K562 (cell line): ENCODE measurements around the gene DCAF12. TPM values are rescaled to one million over a fixed set of nuclear protein-coding genes. Genes with fewer than 3 reads are reported as not detected.

Experiments used
- ARNT ChIP-seq, 2 experiments: fragments of 450-650 bp; IDR thresholded peaks; 2 replicates each; pipeline ENCODE4 v1.6.1; 2016; ENCODE audit warnings: mild to moderate bottlenecking in 1 of 2
- CHCHD3 ChIP-seq: fragments of 250-450 bp; sonication (Bioruptor Pico); IDR thresholded peaks from 2 replicates; pipeline ENCODE4 v2.1.2; 2022; ENCODE audit warnings: mild to moderate bottlenecking
- CHD1 ChIP-seq: fragments of 200-600 bp; sonication (generic); IDR thresholded peaks from one replicate; pipeline ENCODE4 v1.6.1; 2012; ENCODE audit warnings: mild to moderate bottlenecking, moderate library complexity, low read length, inconsistent platforms
- E2F1 ChIP-seq: sonication (generic); formaldehyde crosslinking; IDR thresholded peaks from 2 replicates; pipeline ENCODE4 v1.8.1; 2023; ENCODE audit warnings: mild to moderate bottlenecking, missing genetic modification reagents, moderate library complexity
- FIP1L1 ChIP-seq: fragments of 200-400 bp; formaldehyde crosslinking; IDR thresholded peaks from 2 replicates; pipeline ENCODE4 v1.6.1; 2018; ENCODE audit warnings: mild to moderate bottlenecking, low read depth, low read length; ENCODE audit not compliant: poor library complexity, severe bottlenecking
- HCFC1 ChIP-seq: IDR thresholded peaks from 2 replicates; pipeline ENCODE4 v1.6.1; 2012; ENCODE audit warnings: low read depth, low read length, improper control_type of control experiment
- ID3 ChIP-seq, 2 experiments: fragments of 250-450 bp in 1 of 2; fragments of 450-650 bp in 1 of 2; sonication (Bioruptor Pico) in 1 of 2; IDR thresholded peaks; 2 replicates each; pipeline versions ENCODE4 v1.6.1 to v1.8.0; 2016 to 2021; ENCODE audit warnings: mild to moderate bottlenecking in 2 of 2, moderate library complexity in 2 of 2, missing compliant biosample characterization in 1 of 2, missing genetic modification characterization in 1 of 2
- IRF1 ChIP-seq: sonication (generic); formaldehyde crosslinking; IDR thresholded peaks from 2 replicates; pipeline ENCODE4 v1.8.0; 2022; ENCODE audit warnings: missing genetic modification reagents, mild to moderate bottlenecking, borderline replicate concordance
- KAT7 ChIP-seq: sonication (generic); formaldehyde crosslinking; IDR thresholded peaks from 2 replicates; pipeline ENCODE4 v1.8.0; 2022; ENCODE audit warnings: missing genetic modification reagents, mild to moderate bottlenecking, borderline replicate concordance
- MLLT1 ChIP-seq, 2 experiments: fragments of 450-650 bp; IDR thresholded peaks; 2 replicates each; pipeline ENCODE4 v1.6.1; 2016
- POLR2A ChIP-seq: fragments of 450-650 bp; conservative IDR thresholded peaks from 2 replicates; pipeline ENCODE4 v1.6.1; 2016
- POLR2H ChIP-seq: IDR thresholded peaks from 2 replicates; pipeline ENCODE4 v1.6.1; 2016; ENCODE audit warnings: missing genetic modification characterization, low read depth, mild to moderate bottlenecking, control low read depth, missing compliant biosample characterization, moderate library complexity
- PRDM10 ChIP-seq: fragments of 450-650 bp; IDR thresholded peaks from 2 replicates; pipeline ENCODE4 v1.6.1; 2018; ENCODE audit not compliant: partially characterized antibody
- RBM22 ChIP-seq: fragments of 200-400 bp; formaldehyde crosslinking; IDR thresholded peaks from 2 replicates; pipeline ENCODE4 v1.6.1; 2018; ENCODE audit warnings: low read length, low read depth; ENCODE audit not compliant: poor library complexity, severe bottlenecking
- YY1 ChIP-seq, 3 experiments: IDR thresholded peaks; 2 replicates each; pipeline ENCODE4 v1.6.1; 2011; ENCODE audit warnings: low read length in 2 of 3, mild to moderate bottlenecking in 2 of 3, moderate library complexity in 2 of 3, borderline replicate concordance in 1 of 3, control low read depth in 1 of 3, low read depth in 1 of 3; ENCODE audit not compliant: insufficient read depth in 3 of 3, insufficient replicate concordance in 2 of 3, control insufficient read depth in 1 of 3, insufficient read length in 1 of 3; ENCODE audit errors: extremely low read depth in 1 of 3
- ZEB2 ChIP-seq: fragments of 450-650 bp; IDR thresholded peaks from 2 replicates; pipeline ENCODE4 v1.6.1; 2016
- ZKSCAN1 ChIP-seq: fragments of 150-350 bp; IDR thresholded peaks from 2 replicates; pipeline ENCODE4 v1.6.1; 2016; ENCODE audit warnings: low read depth, low read length
- ZNF140 ChIP-seq: fragments of 250-450 bp; sonication (Bioruptor Pico); IDR thresholded peaks from 2 replicates; pipeline ENCODE4 v1.8.0; 2021; ENCODE audit warnings: moderate library complexity, mild to moderate bottlenecking, inconsistent platforms
- polyA plus RNA-seq, 8 experiments: library from polyadenylated mRNA; depleted of rRNA in 4 of 8; stranded (reverse) in 5 of 8; unstranded in 3 of 8; fragments of >200 nt; fragmentation: Nextera tagmentation in 2 of 8; fragmentation: Illumina TruSeq in 1 of 8; extraction: Ambion mirVana in 2 of 8; extraction: Trizol in 1 of 8; gene quantifications; 2 replicates each; pipeline versions ENCODE4 v1.2.1 to v1.2.3, GENCODE V29; 2011 to 2014; ENCODE audit warnings: inconsistent platforms in 1 of 8, missing spikeins in 1 of 8
- total RNA-seq, 7 experiments: library from RNA; depleted of rRNA in 6 of 7; stranded (reverse); fragments of >200 nt in 6 of 7; fragmentation: Illumina TruSeq in 2 of 7; extraction: Trizol in 2 of 7; gene quantifications; 2 replicates each; pipeline versions ENCODE4 v1.2.1 to v1.2.3, GENCODE V29; 2011 to 2021; ENCODE audit warnings: low replicate concordance in 1 of 7

DCAF12 gene
- total and polyA plus RNA-seq, 9 of the 15 experiments (the other 6 are each of a cell fraction or from before 2014, with no cell fraction given), result 10.9 to 59.6 (median 30.8) TPM

- TF ChIP-seq FIP1L1 (peak; percentile 43), YY1 (IDR thresholded peaks at IDR 0.05; ENCODE audit: borderline replicate concordance in 1 of 3, control insufficient read depth in 1 of 3, extremely low read depth in 1 of 3, insufficient read depth in 3 of 3, insufficient read length in 1 of 3, insufficient replicate concordance in 2 of 3, low read depth in 1 of 3, low read length in 2 of 3) (peak in 1 of 3 experiments; percentile 75), KAT7 (CRISPR knock-in tag) (no peak), HCFC1 (peak; percentile 36), POLR2A (peak; percentile 91), RBM22 (peak; percentile 26), CHCHD3 (CRISPR knock-in tag) (no peak), MLLT1 (IDR thresholded peaks at IDR 0.05) (no peak; a peak in 1 of 4 replicates), PRDM10 (peak; percentile 73), ZKSCAN1 (peak; percentile 22; the same call in 1 of the 2 replicates), IRF1 (no peak), ZNF140 (CRISPR knock-in tag) (no peak), CHD1 (no peak), ZEB2 (no peak), E2F1 (CRISPR knock-in tag) (no peak), ARNT (IDR thresholded peaks at IDR 0.05) (no peak), POLR2H (tag) (peak; percentile 88), ID3 (CRISPR knock-in tag; IDR thresholded peaks at IDR 0.05) (no peak), ID3 (tag; IDR thresholded peaks at IDR 0.05) (0 out of 2 replicates have a peak, but pooled peaks have one; percentile 39)
Measured at GRCh38 chr9:34126207-34127034, at the start of gene DCAF12 (continued).
